ENCODE results near the gene ANO9. TPM values are rescaled to one million over a fixed set of nuclear protein-coding genes. Genes with fewer than 3 reads are reported as not detected.

The ANO9 gene
- total and polyA plus RNA-seq, 2 donors (not counting 1 experiment from before 2014, with no cell fraction given): not detected

- H3K36me3 ChIP-seq (ENCODE audit: control insufficient read depth, insufficient read depth, low read length): no peaks in the 10 kb centered on the region
- no peak overlapping the region for H3K4me2 ChIP-seq (ENCODE audit: extremely low read depth, insufficient read depth, low read length)
- TF ChIP-seq EZH2 (IDR thresholded peaks at IDR 0.05; ENCODE audit: low read length, missing control alignments): no peak
- TF ChIP-seq CTCF (conservative IDR thresholded peaks at IDR 0.05 in 1 of 2, IDR thresholded peaks at IDR 0.05 in 1 of 2; ENCODE audit: low read depth in 1 of 2, low read length in 2 of 2): no peak
- no peaks in the 10 kb centered on the region for H3K9me3 ChIP-seq (ENCODE audit: control insufficient read depth, insufficient read depth, low read depth, low read length)
- H3K27me3 ChIP-seq (ENCODE audit: control insufficient read depth, insufficient read depth, low read length): peaks cover 8% of the 10 kb centered on the region
- no peaks in the 10 kb centered on the region for H4K20me1 ChIP-seq (ENCODE audit: control insufficient read depth, extremely low read depth, insufficient read depth, low read length)
- H3K9ac ChIP-seq (ENCODE audit: insufficient read depth, low read length): no peak overlapping the region
- H2AFZ ChIP-seq (ENCODE audit: low read length): no peak overlapping the region
- H3K79me2 ChIP-seq (ENCODE audit: control insufficient read depth, insufficient read depth, low read length): no peaks in the 10 kb centered on the region
- DNase-seq (ENCODE audit: low read depth in 2 of 2): no peak
- H3K4me3 ChIP-seq (replicated peaks in 1 of 4; ENCODE audit: control extremely low read depth in 1 of 4, insufficient read depth in 1 of 4, low read depth in 3 of 4, low read length in 4 of 4): no peak overlapping the region
- H3K4me1 ChIP-seq (ENCODE audit: control insufficient read depth, extremely low read depth, insufficient read depth, low read length): peaks cover 3% of the 10 kb centered on the region
- no peak overlapping the region for H3K27ac ChIP-seq (ENCODE audit: insufficient read depth, low read length)
Observed at GRCh38 chr11:371716-372590, 69.9 kb downstream of the ANO9 start.

GRCh38 chr11:371051-371450 is 70.8 kb downstream of the ANO9 start:
- Histone ChIP-seq H3K9me3 (ENCODE audit: control insufficient read depth, insufficient read depth, low read depth, low read length) (no peaks in the 10 kb centered on the region), H3K79me2 (ENCODE audit: control insufficient read depth, insufficient read depth, low read length) (no peaks in the 10 kb centered on the region), H3K36me3 (ENCODE audit: control insufficient read depth, insufficient read depth, low read length) (no peaks in the 10 kb centered on the region), H3K27me3 (ENCODE audit: control insufficient read depth, insufficient read depth, low read length) (peaks cover 12% of the 10 kb centered on the region), H3K4me1 (ENCODE audit: control insufficient read depth, extremely low read depth, insufficient read depth, low read length) (peaks cover 3% of the 10 kb centered on the region), H3K9ac (ENCODE audit: insufficient read depth, low read length) (no peak overlapping the region), H2AFZ (ENCODE audit: low read length) (no peak overlapping the region), H3K4me3 (replicated peaks in 1 of 4; ENCODE audit: control extremely low read depth in 1 of 4, insufficient read depth in 1 of 4, low read depth in 3 of 4, low read length in 4 of 4) (no peak overlapping the region), H3K27ac (ENCODE audit: insufficient read depth, low read length) (no peak overlapping the region), H4K20me1 (ENCODE audit: control insufficient read depth, extremely low read depth, insufficient read depth, low read length) (no peaks in the 10 kb centered on the region), H3K4me2 (ENCODE audit: extremely low read depth, insufficient read depth, low read length) (no peak overlapping the region)
- TF ChIP-seq CTCF (conservative IDR thresholded peaks at IDR 0.05 in 1 of 2, IDR thresholded peaks at IDR 0.05 in 1 of 2; ENCODE audit: low read depth in 1 of 2, low read length in 2 of 2) (no peak), EZH2 (IDR thresholded peaks at IDR 0.05; ENCODE audit: low read length, missing control alignments) (no peak)
- no peak for DNase-seq (ENCODE audit: low read depth in 2 of 2)

- H3K4me3 ChIP-seq (replicated peaks in 1 of 4; ENCODE audit: control extremely low read depth in 1 of 4, insufficient read depth in 1 of 4, low read depth in 3 of 4, low read length in 4 of 4): peak overlapping the region in 2 of 4 experiments; percentile 21 to 47
- H3K4me1 ChIP-seq (ENCODE audit: control insufficient read depth, extremely low read depth, insufficient read depth, low read length): peaks cover 3% of the 10 kb centered on the region
- peak overlapping the region; percentile 13 for H3K4me2 ChIP-seq (ENCODE audit: extremely low read depth, insufficient read depth, low read length)
- H3K27me3 ChIP-seq (ENCODE audit: control insufficient read depth, insufficient read depth, low read length): peaks cover 12% of the 10 kb centered on the region
- H3K36me3 ChIP-seq (ENCODE audit: control insufficient read depth, insufficient read depth, low read length): no peaks in the 10 kb centered on the region
- H3K79me2 ChIP-seq (ENCODE audit: control insufficient read depth, insufficient read depth, low read length): no peaks in the 10 kb centered on the region
- no peaks in the 10 kb centered on the region for H3K9me3 ChIP-seq (ENCODE audit: control insufficient read depth, insufficient read depth, low read depth, low read length)
- TF ChIP-seq EZH2 (IDR thresholded peaks at IDR 0.05; ENCODE audit: low read length, missing control alignments) (peak; percentile 44), CTCF (conservative IDR thresholded peaks at IDR 0.05 in 1 of 2, IDR thresholded peaks at IDR 0.05 in 1 of 2; ENCODE audit: low read depth in 1 of 2, low read length in 2 of 2) (no peak)
- H2AFZ ChIP-seq (ENCODE audit: low read length): no peak overlapping the region
- no peaks in the 10 kb centered on the region for H4K20me1 ChIP-seq (ENCODE audit: control insufficient read depth, extremely low read depth, insufficient read depth, low read length)
- H3K9ac ChIP-seq (ENCODE audit: insufficient read depth, low read length): peak overlapping the region; percentile 30
- no peak for DNase-seq (ENCODE audit: low read depth in 2 of 2)
- no peak overlapping the region for H3K27ac ChIP-seq (ENCODE audit: insufficient read depth, low read length)
Observed at GRCh38 chr11:370070-370941, 71.5 kb downstream of the ANO9 start.

Measured in fibroblast of lung (primary cell).